Urinary bladder (tissue), 4 donors: Measurements from ENCODE around the gene SPRN. TPM values are rescaled to one million over a fixed set of nuclear protein-coding genes. Genes with fewer than 3 reads are reported as not detected.
"Not testable (repeated sequence)": the region's sequence is repeated elsewhere in the genome, so short reads cannot be mapped to it uniquely, and the experiment has no call there.

Experiments used
- DNase-seq: peaks from one replicate; pipeline ENCODE4 v3.0.0-alpha.2; 2015; ENCODE audit errors: extremely low spot score
- H3K27ac ChIP-seq: one replicate; pipeline ENCODE4 v1.5.1; 2013; ENCODE audit warnings: low read depth, mild to moderate bottlenecking, moderate library complexity
- H3K36me3 ChIP-seq: one replicate; pipeline ENCODE4 v1.6.1; 2013; ENCODE audit warnings: mild to moderate bottlenecking, moderate library complexity; ENCODE audit not compliant: insufficient read depth
- H3K4me1 ChIP-seq: one replicate; pipeline ENCODE4 v1.6.1; 2013; ENCODE audit warnings: mild to moderate bottlenecking, moderate library complexity; ENCODE audit not compliant: insufficient read depth
- H3K4me3 ChIP-seq: one replicate; pipeline ENCODE4 v1.5.1; 2013; ENCODE audit warnings: low read depth, low read length
- WGBS: extraction: QIAGEN DNeasy Blood & Tissue Kit; methylation state at CpG from one replicate; pipeline ENCODE4 v1.1.7; 2013; 5-methylcytosine and 5-hydroxymethylcytosine counted together
- polyA plus RNA-seq: library from polyadenylated mRNA; stranded (reverse); fragments of 200-250 nt; gene quantifications from one replicate; pipeline ENCODE4 v1.2.3, GENCODE V29; 2013
- total RNA-seq: library from RNA; depleted of rRNA; stranded (reverse); fragments of >200 nt; gene quantifications from one replicate; pipeline ENCODE4 v1.2.3, GENCODE V29; 2014
- donor health status: healthy with polysubstance abuse.
- donor health status: healthy.

Gene SPRN
- total and polyA plus RNA-seq, 2 donors, result 0.19 to 0.74 TPM

- Histone ChIP-seq H3K36me3 (no peaks in the 10 kb centered on the region), H3K4me1 (no peaks in the 10 kb centered on the region), H3K27ac (no peak overlapping the region), H3K4me3 (no peak overlapping the region)
- WGBS, result 81% methylated on average over 4 of the region's 4 CpGs
- DNase-seq, result no peak
These were observed 28.0 kb upstream of the SPRN start for GRCh38 chr10:133452453-133452852.

GRCh38 chr10:133451346-133451745 lies 26.9 kb upstream of the SPRN start:
- Histone ChIP-seq H3K36me3 (no peaks in the 10 kb centered on the region), H3K4me1 (no peaks in the 10 kb centered on the region), H3K27ac (no peak overlapping the region), H3K4me3 (no peak overlapping the region)
- no peak for DNase-seq
- 57% methylated on average over 4 of the region's 4 CpGs for WGBS

- H3K27ac ChIP-seq, result no peak overlapping the region
- H3K4me3 ChIP-seq, result no peak overlapping the region
- H3K36me3 ChIP-seq, result no peaks in the 10 kb centered on the region
- DNase-seq, result no peak
- H3K4me1 ChIP-seq, result no peaks in the 10 kb centered on the region
These were observed 23.7 kb upstream of the SPRN start for GRCh38 chr10:133448120-133448519.

- WGBS, result 85% methylated on average over 11 of the region's 11 CpGs
- Histone ChIP-seq H3K4me3 (no peak overlapping the region), H3K36me3 (no peaks in the 10 kb centered on the region), H3K27ac (no peak overlapping the region), H3K4me1 (no peaks in the 10 kb centered on the region)
- DNase-seq, result no peak
These were observed 22.6 kb upstream of the SPRN start for GRCh38 chr10:133446979-133447378.

- H3K36me3 ChIP-seq, result no peaks in the 10 kb centered on the region
- no peak overlapping the region for H3K27ac ChIP-seq
- H3K4me1 ChIP-seq, result no peaks in the 10 kb centered on the region
- WGBS, result 53% methylated on average over 80 of the region's 80 CpGs
- DNase-seq, result no peak
- no peak overlapping the region for H3K4me3 ChIP-seq
These were observed 21.6 kb upstream of the SPRN start for GRCh38 chr10:133445751-133446708.

GRCh38 chr10:133445268-133445732 lies 20.9 kb upstream of the SPRN start:
- Histone ChIP-seq H3K27ac (no peak overlapping the region), H3K36me3 (no peaks in the 10 kb centered on the region), H3K4me1 (no peaks in the 10 kb centered on the region), H3K4me3 (no peak overlapping the region)
- WGBS, result 90% methylated on average over 22 of the region's 22 CpGs
- no peak for DNase-seq

GRCh38 chr10:133444342-133445267 lies 20.2 kb upstream of the SPRN start:
- no peak for DNase-seq
- H3K4me3 ChIP-seq, result no peak overlapping the region
- H3K27ac ChIP-seq, result no peak overlapping the region
- WGBS, result 90% methylated on average over 12 of the region's 12 CpGs
- H3K4me1 ChIP-seq, result no peaks in the 10 kb centered on the region
- no peaks in the 10 kb centered on the region for H3K36me3 ChIP-seq

- H3K4me1 ChIP-seq, result no peaks in the 10 kb centered on the region
- no peak overlapping the region for H3K27ac ChIP-seq
- DNase-seq, result no peak
- H3K4me3 ChIP-seq, result no peak overlapping the region
- 89% methylated on average over 16 of the region's 16 CpGs for WGBS
- no peaks in the 10 kb centered on the region for H3K36me3 ChIP-seq
These were observed 18.8 kb upstream of the SPRN start for GRCh38 chr10:133442967-133443924.

- WGBS, result 82% methylated on average over 23 of the region's 23 CpGs
- Histone ChIP-seq H3K4me1 (no peaks in the 10 kb centered on the region), H3K4me3 (no peak overlapping the region), H3K27ac (no peak overlapping the region), H3K36me3 (no peaks in the 10 kb centered on the region)
- no peak for DNase-seq
These were observed 18.0 kb upstream of the SPRN start for GRCh38 chr10:133442191-133442966.

GRCh38 chr10:133441780-133442179 lies 17.4 kb upstream of the SPRN start:
- Histone ChIP-seq H3K4me1 (no peaks in the 10 kb centered on the region), H3K27ac (no peak overlapping the region), H3K4me3 (no peak overlapping the region), H3K36me3 (no peaks in the 10 kb centered on the region)
- DNase-seq, result no peak
- 85% methylated on average over 12 of the region's 12 CpGs for whole genome bisulfite sequencing

- not testable (repeated sequence) for DNase-seq, H3K4me3 ChIP-seq, H3K27ac ChIP-seq, H3K36me3 ChIP-seq, H3K4me1 ChIP-seq
- WGBS, result 93% methylated on average over 14 of the region's 21 CpGs
These were observed 16.9 kb upstream of the SPRN start for GRCh38 chr10:133441356-133441755.

- WGBS, result 97% methylated on average over 18 of the region's 18 CpGs
- H3K27ac ChIP-seq, result no peak overlapping the region
These were observed 16.3 kb upstream of the SPRN start for GRCh38 chr10:133440633-133441285.

More at GRCh38 chr10:133440633-133441285, 16.3 kb upstream of the SPRN start:
- Histone ChIP-seq H3K36me3 (no peaks in the 10 kb centered on the region), H3K4me3 (no peak overlapping the region), H3K4me1 (no peaks in the 10 kb centered on the region)
- DNase-seq, result no peak
